NOMO-1 treated with DMSO at 0.1 percent for 48 hours (cell line): ENCODE data around the gene ANKRD40.
"Not testable (repeated sequence)": the region's sequence is repeated elsewhere in the genome, so short reads cannot be mapped to it uniquely, and the experiment has no call there.

Source experiments
- DNase-seq: peaks from one replicate; lab custom pipeline; 2025; ENCODE audit not compliant: unreplicated experiment; lab: John Stamatoyannopoulos, UW

Gene ANKRD40, protein sequence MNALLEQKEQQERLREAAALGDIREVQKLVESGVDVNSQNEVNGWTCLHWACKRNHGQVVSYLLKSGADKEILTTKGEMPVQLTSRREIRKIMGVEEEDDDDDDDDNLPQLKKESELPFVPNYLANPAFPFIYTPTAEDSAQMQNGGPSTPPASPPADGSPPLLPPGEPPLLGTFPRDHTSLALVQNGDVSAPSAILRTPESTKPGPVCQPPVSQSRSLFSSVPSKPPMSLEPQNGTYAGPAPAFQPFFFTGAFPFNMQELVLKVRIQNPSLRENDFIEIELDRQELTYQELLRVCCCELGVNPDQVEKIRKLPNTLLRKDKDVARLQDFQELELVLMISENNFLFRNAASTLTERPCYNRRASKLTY

DNA sequence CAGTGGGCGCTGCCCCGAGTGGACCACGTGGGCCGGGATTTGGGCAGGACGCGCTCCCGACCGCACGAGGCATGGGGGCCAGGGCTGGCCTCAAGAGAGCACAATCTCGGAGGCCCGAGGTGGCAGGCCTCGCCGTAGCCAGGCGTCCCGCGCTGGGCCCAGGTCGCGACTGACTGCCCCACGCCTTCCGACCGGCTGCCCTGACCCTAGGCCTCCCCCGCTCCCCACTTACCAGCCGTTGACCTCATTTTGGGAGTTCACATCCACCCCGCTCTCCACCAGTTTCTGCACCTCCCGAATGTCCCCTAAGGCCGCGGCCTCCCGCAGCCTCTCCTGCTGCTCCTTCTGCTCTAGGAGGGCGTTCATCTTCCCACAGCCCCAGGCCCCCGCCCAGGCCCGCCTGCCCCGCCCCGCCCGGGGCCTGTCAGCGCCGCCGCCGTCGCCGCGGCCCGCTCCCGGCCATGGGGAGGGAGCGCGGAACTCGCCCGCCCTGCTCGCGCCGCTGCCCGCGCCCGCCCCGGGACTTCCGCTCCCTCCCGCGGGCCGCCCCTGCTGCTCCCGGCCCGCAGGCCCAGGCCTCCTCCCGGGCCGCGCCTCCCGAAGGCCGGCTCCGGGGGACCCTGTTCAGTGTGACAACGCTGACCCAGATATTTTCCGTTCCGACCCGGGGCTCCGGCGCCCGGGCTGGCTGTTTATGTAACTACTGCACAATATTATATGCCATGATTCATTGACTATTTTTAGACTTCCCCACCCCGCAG lies at the start of gene ANKRD40:
TSS of gene ANKRD40 (minus strand) at position 626 of the 761 bp plus-strand sequence. CDS start at position 366, 260 bp downstream.
- DNase-seq: peak; percentile 95

DNA sequence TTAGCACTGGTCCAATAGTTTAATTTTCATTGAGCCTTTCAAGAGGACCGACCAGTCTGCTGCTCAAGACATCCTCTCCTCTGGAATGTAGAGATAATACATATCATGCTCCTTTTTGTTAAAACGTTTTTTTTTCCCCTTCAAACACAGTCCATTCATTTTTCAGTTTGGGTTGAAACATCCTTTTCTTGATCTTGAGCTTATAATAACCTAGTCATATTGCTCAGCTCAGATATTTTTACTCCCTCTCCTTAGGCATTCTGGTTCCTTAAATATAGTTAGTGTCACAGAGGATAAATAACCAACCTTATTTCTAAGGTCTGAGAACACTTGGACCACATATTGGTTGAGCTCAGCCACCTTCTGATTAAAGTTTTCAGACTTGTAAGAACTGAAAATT lies 46.8 kb upstream of the ANKRD40 start:
- DNase-seq: no peak

DNA sequence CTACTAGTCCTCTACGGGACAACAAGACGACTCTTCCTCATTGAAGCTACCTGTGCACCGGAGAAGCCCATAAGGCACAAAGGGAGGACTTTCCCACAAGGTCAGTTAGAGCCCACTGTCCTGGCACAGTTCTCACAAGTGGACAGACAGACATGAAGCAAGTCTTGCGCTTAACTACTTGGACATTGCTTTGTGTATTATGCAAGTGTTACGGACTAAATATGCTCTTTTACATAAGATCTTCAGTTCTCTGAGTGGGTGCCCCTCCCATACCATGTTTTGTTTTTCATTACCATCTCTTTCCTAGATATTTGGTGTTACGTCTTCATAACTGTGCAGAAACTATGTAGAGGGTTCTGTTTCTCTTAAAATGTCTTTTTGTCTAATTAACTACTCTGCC lies 41.5 kb upstream of the ANKRD40 start:
- no peak for DNase-seq

DNA sequence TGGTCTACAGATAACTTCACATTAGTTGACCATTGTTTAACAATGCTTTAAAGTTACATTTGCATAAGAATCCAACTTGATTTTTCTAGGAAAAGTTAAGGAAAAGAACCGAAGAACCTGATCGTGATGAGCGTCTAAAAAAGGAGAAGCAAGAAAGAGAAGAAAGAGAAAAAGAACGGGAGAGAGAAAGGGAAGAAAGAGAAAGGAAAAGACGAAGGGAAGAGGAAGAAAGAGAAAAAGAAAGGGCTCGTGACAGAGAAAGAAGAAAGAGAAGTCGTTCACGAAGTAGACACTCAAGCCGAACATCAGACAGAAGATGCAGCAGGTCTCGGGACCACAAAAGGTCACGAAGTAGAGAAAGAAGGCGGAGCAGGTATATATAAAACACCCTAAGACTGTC lies 37.9 kb upstream of the ANKRD40 start:
- no peak for DNase-seq

DNA sequence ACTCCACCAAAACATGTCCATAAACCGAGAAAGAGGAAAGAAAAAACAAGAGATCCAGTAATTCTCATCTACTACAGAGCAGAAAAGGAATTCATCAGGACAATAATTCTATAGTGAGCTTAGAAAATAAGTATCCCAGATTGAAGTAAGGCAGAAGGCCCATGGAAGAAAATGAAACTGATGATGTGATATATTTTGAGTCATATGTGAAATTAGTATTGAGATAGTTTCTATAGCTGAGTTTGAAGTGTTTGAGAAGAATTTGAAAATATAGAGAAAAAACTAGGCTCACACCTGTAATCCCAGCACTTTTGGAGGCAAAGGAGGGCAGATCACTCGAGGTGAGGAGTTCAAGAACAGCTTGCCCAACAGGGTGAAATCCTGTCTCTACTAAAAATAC lies 31.4 kb upstream of the ANKRD40 start:
- no peak for DNase-seq

DNA sequence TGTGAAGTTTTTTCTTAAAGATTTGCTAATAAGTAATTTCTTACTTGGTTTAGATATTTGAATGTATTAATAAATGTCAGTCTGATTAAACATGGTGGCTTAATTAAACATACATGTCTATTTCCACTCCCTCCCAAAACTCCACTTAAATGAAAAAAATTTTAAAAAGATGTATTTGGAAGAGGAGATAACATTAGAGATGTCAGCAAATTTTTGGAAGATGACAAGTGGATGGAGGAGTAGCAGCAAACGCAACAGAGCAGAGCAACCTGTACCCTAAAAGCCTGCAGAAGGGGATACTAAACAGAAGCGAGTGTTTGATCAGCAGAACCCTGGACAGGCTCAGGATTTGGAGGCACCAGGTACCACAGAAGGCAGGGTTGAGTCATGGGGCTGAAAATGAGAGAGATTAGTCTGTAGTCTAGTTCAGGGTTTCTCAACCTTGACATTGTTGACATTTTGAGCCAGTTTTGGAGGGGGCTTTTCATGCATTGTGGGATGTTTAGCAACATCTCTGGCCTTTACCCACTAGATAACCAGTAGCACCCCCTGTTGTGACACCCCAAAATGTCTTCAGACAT lies 29.5 kb upstream of the ANKRD40 start:
- DNase-seq: no peak

DNA sequence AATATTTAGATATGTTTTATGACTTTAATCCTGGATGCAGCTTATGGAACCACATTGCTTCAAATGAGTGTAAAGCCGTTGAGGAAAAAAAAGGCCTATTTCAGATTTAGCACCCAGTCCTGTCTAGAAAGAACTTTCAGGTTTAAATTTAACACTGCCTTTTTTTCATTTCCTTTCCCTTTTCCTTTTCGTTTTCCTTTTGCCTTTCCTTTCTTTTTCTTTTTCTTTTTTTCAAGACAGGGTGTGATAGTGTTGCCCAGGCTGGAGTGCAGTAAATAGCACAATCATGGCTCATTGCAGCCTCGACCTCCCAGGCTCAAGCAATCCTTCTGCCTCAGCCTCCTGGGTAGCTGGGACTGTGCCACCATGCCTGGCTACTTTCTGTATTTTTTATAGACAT lies 27.6 kb upstream of the ANKRD40 start:
- DNase-seq: no peak

DNA sequence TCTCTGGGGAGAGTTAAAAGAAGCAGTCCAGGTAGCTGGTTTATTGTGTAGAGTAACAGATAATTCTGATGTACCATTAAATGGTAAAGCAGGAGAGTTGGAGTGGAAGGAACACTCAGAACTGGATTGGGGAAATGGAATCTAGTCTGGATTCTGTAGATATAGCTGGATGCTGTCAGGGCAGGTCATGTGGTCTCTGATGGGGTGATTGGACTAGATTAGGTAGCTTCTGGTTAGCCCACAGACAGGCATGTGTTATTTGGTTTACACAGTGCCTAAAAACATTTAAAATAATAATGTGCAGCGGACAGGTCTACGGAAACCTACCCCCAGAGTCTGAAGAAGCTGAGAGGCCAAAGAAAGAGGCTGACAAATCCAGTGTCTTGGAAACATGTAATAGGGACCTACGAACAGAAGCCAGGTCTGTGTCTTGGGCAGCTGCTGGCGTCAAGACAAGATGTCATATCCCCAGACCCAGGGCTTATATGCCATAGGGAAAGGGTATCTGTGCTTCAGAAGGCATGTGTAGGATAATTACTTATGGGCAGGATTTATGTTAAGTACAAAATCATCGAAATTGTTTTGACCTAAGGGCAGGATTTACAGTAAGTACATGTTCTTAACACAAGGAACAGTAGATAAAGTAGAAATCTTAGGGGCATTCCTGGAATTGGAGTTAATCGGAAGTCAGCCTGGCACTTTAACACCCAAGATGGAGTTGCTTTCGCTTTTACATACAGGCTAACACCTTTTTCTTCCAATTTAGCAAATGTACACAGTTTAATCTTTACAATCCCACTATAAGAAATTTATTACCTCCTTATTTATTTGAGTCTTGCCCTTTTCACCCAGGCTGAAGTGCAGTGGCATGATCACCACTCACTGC lies 24.1 kb upstream of the ANKRD40 start:
- no peak for DNase-seq

DNA sequence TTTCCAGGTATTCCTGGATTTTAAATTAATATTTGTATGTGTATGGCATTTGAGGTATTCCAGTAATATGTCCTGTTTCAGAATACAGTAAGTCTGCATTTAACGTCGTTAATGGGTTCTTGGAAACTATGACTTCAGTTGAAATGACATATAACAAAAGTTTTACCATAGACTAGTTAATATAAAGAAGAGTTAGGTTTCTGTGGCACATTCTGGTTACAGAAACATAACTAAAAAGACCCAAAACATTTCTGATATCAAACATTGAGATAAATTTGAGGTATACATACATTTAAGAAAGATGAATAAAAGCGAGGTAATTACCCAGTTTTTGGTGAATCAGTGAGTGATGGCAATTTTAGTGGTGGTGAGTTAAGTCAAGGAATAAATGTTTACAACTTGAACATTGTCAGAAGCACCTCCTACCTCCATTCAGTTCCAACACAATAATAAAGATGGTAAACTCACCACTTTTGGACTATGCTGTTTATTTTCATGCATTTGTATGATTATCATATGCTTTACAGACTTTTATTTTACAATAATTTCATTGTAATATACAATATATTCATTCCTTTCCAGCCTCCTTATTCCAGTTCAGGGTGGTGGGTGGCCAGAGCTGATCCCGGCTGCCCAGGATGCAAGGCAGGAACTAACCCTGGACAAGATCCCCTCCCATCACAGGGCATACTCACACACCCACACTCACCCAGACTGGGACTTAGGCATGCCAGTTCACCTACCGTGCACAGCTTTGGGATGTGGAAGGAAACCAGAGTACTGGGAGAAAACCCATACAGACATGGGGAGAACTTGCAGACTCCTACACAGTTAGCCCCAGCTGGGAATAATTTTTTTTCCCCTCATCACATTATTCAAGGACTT lies 21.4 kb upstream of the ANKRD40 start:
- no peak for DNase-seq

DNA sequence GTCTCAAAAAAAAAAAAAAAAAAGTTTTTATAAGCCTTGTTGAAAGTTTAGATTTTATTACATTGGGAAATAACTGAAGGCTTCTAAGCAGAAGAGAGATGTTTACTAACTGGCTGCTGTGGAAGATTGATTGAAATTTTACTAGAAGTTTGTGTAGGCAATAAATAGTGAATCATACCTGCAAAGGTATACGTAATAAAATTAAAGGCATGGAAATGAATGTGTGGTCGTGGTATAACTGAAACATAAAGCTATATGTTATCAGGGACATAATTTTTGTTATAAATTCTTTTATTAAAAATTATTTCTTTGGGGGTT lies 20.4 kb upstream of the ANKRD40 start:
- DNase-seq: no peak

DNA sequence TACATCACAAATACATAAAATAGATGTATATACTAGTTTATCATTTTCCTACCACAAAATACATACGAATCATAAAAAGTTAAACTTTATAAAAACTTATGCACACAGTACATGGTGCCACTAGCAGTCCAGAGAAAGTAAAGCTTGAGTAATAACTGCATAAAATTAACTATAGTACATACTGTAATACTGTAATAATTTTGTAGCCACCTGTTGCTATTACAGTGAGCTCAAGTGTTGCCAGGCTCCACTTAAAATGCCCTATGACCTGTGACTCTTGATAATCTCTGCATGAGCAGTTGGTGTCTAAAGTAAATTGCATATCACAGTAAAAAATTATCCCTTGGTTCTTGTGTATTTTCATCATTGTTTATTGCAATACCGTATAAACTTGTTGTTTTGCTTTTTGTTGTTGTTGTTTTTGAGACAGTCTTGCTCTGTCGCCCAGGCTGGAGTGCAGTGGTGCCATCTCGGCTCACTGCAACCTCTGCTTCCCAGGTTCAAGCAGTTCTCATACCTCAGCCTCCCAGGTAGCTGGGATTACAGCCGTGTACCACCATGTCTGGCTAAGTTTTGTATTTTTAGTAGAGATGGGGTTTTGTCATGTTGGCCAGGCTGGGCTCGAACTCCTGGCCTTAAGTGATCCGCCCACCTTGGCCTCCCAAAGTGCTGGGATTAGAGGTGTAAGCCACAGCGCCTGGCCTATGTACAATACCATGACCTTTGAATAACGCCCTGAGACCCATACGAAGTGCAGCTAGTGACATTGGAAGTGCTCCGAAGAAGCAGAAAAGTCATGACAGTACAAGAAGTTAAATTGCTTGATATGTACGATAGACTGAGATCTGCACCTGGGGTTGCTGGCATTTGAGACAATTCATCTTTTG lies 18.3 kb upstream of the ANKRD40 start:
- DNase-seq: no peak

DNA sequence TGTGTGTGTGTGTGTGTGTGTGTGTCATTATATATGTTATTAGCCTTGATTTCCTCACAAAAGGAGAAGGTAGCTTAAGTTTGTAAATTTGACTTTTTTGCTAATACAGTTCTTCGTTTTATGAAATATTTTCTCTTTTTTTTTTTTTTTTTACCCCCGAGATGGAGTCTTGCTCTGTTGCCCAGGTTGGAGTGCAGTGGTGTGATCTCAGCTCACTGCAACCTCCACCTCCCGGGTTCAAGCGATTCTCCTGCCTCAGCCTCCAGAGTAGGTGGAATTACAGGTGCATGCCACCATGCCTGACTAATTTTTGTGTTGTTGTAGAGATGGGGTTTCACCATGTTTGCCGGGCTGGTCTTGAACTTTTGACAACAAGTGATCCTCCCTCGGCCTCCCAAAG lies 16.9 kb upstream of the ANKRD40 start:
- not testable (repeated sequence) for DNase-seq

DNA sequence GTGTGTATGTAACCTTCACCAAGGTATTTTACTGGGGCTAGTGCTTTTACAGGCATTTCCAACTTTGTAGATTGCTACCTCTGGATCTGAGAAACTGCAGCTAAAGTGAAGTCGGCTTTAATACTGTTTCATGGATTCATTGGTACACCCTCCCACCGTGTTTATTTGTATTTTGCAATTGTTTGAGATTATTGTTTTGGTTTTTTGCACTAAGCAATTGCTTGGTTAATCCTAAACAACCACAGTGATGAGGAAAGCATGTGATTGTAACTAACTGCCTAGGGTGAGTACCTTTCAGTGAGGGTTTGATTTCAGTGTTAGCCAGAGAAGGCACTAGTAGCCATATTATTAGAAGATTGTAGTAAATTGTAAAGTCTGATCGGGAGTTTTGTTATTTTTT lies 15.0 kb upstream of the ANKRD40 start:
- no peak for DNase-seq

DNA sequence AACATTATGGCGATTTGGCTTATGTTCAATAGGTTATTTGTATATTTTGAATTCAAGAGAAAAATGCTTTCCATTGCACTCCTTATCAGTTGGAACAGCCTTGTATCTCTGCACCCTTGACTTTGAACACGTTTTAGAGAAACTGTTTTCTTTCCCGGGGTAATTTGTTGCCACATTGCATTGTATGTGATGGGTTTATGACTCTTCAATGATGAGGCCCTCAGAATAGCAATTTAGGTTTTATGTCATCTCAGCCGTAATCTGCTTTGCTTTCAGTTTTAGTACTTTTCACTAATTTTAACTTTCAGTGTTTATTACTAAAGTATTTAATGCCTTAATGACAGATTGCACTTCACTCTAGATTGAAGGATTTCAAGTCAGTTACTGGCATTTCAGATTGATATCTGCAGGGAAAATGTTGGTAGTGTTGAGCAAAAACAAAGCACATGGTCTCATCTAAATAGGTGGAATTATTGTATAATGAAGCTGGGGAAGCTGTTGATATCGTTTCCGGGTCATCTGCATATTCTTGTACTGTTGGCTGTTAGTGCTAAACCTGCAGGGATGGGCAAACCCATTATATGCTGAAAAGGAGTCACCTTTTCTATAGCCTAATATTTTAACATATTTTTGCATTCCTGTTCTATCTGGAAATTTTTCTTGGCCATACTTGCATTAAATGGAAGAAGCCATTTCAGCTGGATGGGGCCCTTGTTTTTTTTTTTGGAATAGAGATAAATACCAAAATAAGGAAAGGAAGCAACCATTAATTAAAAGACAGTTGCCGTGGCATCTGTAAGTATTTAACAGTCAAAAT lies 13.7 kb upstream of the ANKRD40 start:
- peak; percentile 51 for DNase-seq

DNA sequence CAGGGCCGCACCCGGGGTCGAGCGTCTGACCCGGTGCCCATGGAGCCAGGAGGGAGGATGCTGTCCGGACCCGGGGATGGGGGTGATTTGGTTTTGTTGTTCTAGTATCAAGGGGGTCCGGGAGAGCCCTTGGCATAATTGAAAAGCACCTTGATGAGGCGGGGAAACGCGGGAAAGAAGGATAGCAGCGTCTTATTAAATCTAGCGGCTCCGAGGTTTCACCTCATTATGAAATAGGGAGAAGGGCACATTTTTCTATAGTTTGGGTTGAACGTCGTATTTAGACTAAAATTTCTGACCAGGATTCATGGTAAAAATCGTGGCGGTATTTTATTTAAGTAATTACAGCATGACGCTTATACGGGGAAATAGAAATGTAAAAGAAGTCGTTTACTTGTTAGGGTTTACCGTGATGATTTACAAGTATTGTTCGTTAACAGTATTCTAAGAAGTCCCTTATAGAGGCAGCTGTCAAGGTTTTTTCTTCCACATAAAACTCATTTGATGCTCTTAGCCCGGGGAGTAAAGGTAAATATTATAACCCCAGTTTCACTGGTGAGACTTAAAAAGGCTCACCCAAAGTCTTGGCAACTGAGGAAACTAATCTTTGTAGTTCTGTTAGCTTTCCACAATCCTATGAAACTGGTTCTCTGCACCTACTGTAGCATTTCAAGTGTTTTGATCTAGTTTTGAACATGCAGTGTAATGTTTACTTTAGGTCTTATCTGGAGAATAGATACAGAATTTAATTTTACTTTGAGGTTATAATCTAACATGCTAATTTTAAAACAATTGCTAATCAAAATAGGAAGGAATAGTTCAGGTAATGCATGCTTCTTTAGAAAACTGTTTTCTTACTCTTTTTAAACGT lies 12.4 kb upstream of the ANKRD40 start:
- DNase-seq: peak; percentile 30

DNA sequence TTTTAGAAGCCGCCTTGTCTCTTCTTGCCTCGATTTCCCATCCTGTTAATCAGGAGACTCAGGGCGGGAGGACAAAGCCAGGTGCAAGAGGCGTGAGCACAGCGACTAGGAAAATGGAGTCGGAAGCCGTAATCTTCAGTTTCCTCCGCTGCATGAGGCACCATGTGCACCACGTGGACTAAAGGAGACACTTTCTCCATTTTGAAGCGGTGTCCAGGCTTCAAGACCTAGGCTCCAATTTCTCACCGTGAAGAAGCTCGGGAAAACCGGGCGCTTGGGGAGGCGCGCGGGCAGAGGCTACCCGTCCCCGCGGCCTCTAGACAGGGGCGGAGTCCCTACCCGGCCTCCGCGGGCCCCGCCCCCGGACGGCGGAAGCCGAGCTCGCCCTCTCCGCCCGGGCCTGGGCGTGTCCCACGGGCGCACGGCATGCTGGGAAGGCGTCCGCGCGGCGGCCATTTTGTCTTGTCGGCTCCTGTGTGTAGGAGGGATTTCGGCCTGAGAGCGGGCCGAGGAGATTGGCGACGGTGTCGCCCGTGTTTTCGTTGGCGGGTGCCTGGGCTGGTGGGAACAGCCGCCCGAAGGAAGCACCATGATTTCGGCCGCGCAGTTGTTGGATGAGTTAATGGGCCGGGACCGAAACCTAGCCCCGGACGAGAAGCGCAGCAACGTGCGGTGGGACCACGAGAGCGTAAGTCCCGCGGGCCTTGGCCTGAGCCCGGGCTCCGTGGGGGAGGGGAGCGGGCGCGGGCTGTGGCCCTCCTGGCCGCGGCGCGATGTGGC lies 11.6 kb upstream of the ANKRD40 start, which contains the start of gene LUC7L3:
TSS of gene LUC7L3 (plus strand) at position 460 of the 780 bp plus-strand sequence. CDS start at position 590, 130 bp downstream.
- DNase-seq: peak; percentile 88

DNA sequence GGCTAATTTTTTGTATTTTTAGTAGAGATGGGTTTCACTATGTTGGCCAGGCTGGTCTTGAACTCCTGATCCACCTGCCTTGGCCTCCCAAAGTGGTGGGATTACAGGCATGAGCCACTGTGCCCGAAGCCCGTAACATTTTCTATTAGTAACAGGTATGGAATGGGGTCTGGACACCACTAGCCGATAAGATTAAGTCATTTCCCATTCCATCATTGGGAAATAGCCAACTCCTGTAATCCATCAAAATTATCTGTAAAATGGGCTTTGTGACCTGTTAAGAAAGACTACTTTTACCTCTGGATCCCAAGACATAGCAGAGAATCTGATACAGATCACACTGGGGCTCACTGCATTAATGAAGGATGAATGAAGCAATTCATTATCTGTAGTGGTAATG lies 7.8 kb upstream of the ANKRD40 start:
- no peak for DNase-seq
